Right lung (tissue), 5 donors: ENCODE results near the gene CPHXL. TPM values are rescaled to one million over a fixed set of nuclear protein-coding genes. Genes with fewer than 3 reads are reported as not detected.

Source experiments
- DNase-seq, 2 donors: peaks; one replicate each; pipeline ENCODE4 v3.0.0-alpha.2; 2013
- polyA plus RNA-seq, 5 donors: library from polyadenylated mRNA; unstranded; fragments of 120-200 nt; gene quantifications; one replicate each; pipeline versions ENCODE4 v1.2.1 to v1.2.3, GENCODE V29; 2013; ENCODE audit warnings: inconsistent platforms in 1 of 5, low replicate concordance in 1 of 5; ENCODE audit not compliant: insufficient read length in 5 of 5, insufficient read depth in 1 of 5

The CPHXL gene
- polyA plus RNA-seq, 5 donors = not detected

DNA sequence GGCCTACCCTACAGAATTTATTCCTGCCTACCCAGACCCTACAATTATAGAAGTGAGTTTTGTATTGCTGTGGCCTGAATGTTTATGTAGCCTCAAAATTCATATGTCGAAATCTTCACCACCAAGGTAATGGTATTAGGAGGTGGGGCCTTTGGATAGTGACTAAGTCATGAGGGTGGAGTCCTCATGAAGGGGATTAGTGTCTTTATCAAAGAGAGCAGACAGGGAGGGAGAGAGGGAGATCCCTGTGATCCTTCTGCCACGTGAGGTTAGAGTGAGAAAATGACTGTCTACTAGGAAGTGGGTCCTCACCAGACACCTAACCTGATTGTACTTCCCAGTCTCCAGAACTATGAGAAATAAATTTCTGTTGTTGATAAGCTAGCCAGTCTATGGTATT lies 24.0 kb downstream of the CPHXL start:
- no peak for DNase-seq

DNA sequence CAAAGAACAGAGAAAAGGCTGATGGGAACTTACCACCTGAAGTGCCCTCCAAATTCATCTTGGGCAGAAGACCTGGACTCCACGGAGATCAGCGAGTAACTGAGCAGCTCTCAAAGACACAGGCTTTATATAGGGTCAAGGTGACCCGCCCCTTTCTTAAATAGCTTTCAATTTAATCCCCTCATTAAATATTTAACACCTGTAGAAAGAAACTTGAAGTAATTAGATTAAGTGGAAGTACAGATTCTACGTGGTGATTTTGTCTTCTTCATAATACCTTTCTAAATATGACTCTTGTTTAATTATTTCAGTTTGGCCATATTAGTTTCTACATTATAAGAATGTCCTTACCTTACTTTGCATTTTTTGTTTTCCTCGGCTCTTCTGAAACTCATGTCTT lies 24.9 kb downstream of the CPHXL start, which contains the start of gene DUXB:
TSS of gene DUXB (minus strand) at position 101 of the 400 bp plus-strand sequence. CDS start at position 58, 43 bp downstream.
- DNase-seq = no peak

DNA sequence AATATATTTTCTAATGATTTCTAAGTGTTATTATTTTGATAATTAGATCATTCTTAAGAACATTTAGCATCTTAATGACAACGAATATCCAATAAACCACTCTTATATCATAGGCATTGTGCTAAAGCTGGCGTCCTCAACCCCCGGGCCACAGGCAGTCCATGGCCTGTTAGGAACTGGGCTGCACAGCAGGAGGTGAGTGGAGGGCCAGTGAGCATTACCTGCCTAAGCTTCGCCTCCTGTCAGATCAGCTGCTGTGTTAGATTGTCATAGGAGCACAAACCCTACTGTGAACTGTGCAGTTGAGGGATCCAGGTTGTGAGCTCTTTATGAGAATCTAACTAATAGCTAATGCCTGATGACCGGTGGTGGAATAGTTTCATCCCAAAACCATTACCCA lies 28.7 kb downstream of the CPHXL start:
- no peak for DNase-seq

GRCh38 chr16:75695708-75696107 lies 30.6 kb downstream of the CPHXL start:
- DNase-seq = no peak

- no peak for DNase-seq
Observed at GRCh38 chr16:75687361-75687760, 38.9 kb downstream of the CPHXL start.

- DNase-seq = no peak
Observed at GRCh38 chr16:75682308-75682707, 44.0 kb downstream of the CPHXL start.

DNA sequence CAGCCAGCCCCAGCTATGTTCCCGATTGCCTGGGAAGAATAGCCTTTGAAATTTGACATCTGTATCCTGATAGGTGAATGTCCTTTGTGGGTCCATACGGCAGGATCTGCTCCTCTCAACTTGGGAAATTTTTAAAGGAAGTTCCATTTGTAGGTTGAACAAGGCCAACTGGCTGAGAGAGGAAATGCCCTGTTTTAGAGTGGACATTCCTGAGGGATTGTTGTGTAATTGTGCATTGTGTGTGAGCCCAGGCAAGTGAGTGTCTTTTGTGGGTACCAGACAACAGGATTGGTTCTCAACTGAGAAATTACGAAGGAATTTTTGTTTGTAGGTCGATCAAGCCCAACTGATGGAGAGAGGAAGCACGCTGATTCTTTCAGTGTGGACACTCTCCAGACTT lies 46.9 kb downstream of the CPHXL start:
- DNase-seq = no peak

- DNase-seq = no peak
Observed at GRCh38 chr16:75676909-75677308, 49.4 kb downstream of the CPHXL start, which contains the start of gene CPHXL2. CPHXL2 (minus strand) TSS chr16:75677009; CDS start chr16:75676999, 10 bp downstream.

- DNase-seq = no peak
Observed at GRCh38 chr16:75667503-75667902, 58.8 kb downstream of the CPHXL start.

Other genes with a start within 250 kb of the CPHXL start
- gene CHST6, start 231.0 kb downstream of the CPHXL start, polyA plus RNA-seq = 1 to 10 TPM in 3 of 5 donors, under 1 TPM in 2; 0.80 to 2.1 (median 1.6) TPM
- 1 to 10 TPM in 1 of 5 donors, under 1 TPM in 4; 0.44 to 1.0 (median 0.67) TPM for gene CHST5, start 190.4 kb downstream of the CPHXL start, polyA plus RNA-seq
- gene TMEM231, start 170.2 kb downstream of the CPHXL start, polyA plus RNA-seq = 10 to 100 TPM; 16.5 to 30.4 (median 26.4) TPM
- gene GABARAPL2, start 160.1 kb downstream of the CPHXL start, polyA plus RNA-seq = 100 to 1,000 TPM; 131 to 151 (median 138) TPM
- 10 to 100 TPM; 40.7 to 54.5 (median 42.5) TPM for gene ADAT1, start 103.2 kb downstream of the CPHXL start, polyA plus RNA-seq
- 100 to 1,000 TPM; 114 to 134 (median 123) TPM for gene KARS1, start 78.8 kb downstream of the CPHXL start, polyA plus RNA-seq
- 10 to 100 TPM; 74.8 to 83.9 (median 78.2) TPM for gene TERF2IP, start 78.7 kb downstream of the CPHXL start, polyA plus RNA-seq
- under 1 TPM in 4 of 5 donors, not detected in 1; 0.09 to 0.30 (median 0.20) TPM for gene CPHXL2, start 49.5 kb downstream of the CPHXL start, polyA plus RNA-seq
- under 1 TPM in 2 of 5 donors, not detected in 3; 0.18 to 0.28 TPM for gene DUXB, start 25.0 kb downstream of the CPHXL start, polyA plus RNA-seq